Measurements from ENCODE around the gene ACTN2.

Gene ACTN2

DNA sequence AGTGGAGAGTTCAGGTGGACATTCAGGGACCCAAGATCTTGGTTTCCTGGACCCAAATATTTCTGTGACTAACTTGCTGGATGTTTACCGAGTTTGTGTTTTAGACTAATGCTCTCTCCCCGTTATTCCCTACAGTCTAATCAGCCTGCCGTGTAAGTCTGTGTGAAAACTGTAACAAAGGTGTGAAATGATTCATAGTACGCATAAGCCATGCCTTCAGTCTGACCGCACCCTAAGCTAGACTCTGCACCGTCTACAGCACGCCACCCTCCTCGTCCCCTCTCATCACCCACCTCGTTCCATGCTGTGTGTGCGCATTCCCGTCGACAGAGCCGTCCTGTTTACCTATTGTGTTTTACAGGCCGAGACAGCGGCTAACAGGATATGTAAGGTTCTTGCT, 50.5 kb downstream of the ACTN2 start:
- H3K9me3 Mint-ChIP-seq: no peaks in the 10 kb centered on the region
- peaks cover 2% of the 10 kb centered on the region for H3K4me1 Mint-ChIP-seq
- no peak for ATAC-seq (ENCODE audit: low read depth)

DNA sequence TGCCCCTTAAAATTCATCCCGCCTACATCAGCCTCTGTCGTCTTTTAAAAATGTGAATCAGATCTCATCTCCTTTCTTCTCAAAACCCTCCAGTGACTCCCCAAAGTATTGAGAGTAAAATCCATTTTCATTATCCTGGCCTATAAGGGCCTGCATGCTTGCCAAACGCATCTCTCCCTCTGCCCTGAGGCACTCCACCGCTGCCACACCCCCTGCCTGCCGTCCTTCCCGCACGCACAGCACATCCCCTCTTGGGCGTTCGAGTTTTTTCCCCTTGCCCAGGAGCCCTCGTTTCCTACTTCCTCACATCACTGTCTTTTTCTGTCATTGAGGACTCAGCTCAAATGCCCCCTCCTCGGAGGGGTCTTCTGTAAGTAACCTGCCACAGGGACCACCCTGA, 55.5 kb downstream of the ACTN2 start:
- peaks cover 3% of the 10 kb centered on the region for H3K36me3 Mint-ChIP-seq
- no peaks in the 10 kb centered on the region for H3K9me3 Mint-ChIP-seq
- no peak overlapping the region for H3K4me3 Mint-ChIP-seq
- ATAC-seq (ENCODE audit: low read depth) (no peak), DNase-seq (ENCODE audit: low spot score in 2 of 2) (no peak)
- H3K4me1 Mint-ChIP-seq: no peaks in the 10 kb centered on the region
- H3K27ac Mint-ChIP-seq: no peak overlapping the region
- H3K27me3 Mint-ChIP-seq: peaks cover 17% of the 10 kb centered on the region

More for the DNA sequence above, 50.5 kb downstream of the ACTN2 start:
- Mint-ChIP-seq H3K27ac (no peak overlapping the region), H3K36me3 (peaks cover 3% of the 10 kb centered on the region), H3K4me3 (no peak overlapping the region), H3K27me3 (peaks cover 13% of the 10 kb centered on the region)
- DNase-seq (ENCODE audit: low spot score in 2 of 2): no peak

DNA sequence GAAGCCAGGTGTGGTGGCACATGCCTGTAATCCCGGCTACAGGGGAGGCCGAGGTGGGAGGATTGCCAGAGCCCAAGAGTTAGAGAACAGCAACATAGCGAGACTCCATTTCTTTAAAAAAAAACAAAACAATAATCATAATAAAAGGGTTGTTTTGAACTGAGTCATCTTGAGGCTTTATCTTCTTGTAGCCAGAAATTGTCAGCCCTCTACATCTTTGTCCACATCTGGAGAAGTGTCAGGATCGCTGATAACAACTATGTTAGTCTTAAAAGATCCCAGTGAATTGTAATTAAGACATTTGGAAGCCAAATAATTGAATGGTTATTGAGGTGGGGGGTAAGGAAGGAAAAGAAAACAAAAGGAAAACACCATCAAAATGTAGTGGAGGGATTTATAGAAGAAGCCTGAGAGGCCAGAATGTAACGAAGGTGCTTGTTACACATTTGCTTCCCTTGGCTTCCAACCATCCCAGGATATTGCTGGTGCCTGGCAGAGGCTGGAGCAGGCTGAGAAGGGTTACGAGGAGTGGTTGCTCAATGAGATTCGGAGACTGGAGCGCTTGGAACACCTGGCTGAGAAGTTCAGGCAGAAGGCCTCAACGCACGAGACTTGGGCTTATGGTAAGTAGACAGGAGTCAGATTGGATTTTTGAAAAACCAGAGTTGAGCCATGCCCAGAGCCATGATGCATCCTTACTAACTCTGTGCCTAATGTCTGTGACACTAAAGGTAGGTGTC, 56.3 kb downstream of the ACTN2 start:
- Mint-ChIP-seq H3K36me3 (peaks cover 3% of the 10 kb centered on the region), H3K4me3 (no peak overlapping the region), H3K9me3 (no peaks in the 10 kb centered on the region), H3K27ac (no peak overlapping the region), H3K4me1 (no peaks in the 10 kb centered on the region), H3K27me3 (peaks cover 15% of the 10 kb centered on the region)
- DNase-seq (ENCODE audit: low spot score in 2 of 2) (no peak), ATAC-seq (ENCODE audit: low read depth) (no peak)

DNA sequence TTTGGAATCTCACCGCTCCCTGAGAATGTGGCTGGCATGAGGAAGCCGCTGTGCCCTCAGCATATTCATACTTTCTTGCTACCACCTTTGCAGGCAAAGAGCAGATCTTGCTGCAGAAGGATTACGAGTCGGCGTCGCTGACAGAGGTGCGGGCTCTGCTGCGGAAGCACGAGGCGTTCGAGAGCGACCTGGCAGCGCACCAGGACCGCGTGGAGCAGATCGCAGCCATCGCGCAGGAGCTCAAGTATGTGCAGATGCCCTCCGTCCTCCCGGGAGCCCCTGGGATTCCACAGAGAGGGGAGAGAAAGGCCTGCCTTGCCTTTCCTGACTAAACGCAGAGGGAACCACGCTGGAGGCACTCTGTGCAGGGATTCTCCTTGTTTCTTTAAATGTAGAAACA, 58.2 kb downstream of the ACTN2 start:
- H3K36me3 Mint-ChIP-seq: peaks cover 3% of the 10 kb centered on the region
- ATAC-seq (ENCODE audit: low read depth) (no peak), DNase-seq (ENCODE audit: low spot score in 2 of 2) (no peak)
- no peak overlapping the region for H3K27ac Mint-ChIP-seq
- no peaks in the 10 kb centered on the region for H3K9me3 Mint-ChIP-seq
- no peak overlapping the region for H3K4me3 Mint-ChIP-seq
- H3K4me1 Mint-ChIP-seq: no peaks in the 10 kb centered on the region
- peaks cover 16% of the 10 kb centered on the region for H3K27me3 Mint-ChIP-seq

DNA sequence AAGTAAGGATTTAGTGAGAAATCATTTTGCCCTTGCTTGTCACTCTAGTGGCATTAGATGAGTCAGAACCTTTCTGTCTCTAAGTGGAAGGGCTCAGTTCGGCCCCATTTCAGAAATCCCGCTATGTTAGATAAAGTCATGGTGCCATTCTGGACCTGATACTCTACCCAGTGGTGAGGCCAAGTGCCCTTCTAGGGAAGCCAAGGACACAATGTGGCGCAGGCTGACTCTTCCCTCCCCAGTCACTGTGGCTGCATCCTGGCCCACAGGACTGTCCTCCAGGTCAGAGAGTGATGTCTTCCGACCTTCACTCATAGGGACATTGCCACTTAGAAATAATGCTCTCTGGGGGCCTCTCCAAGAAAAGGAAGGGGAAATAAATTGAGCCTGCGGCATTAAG, 60.5 kb downstream of the ACTN2 start:
- no peak overlapping the region for H3K4me3 Mint-ChIP-seq
- no peaks in the 10 kb centered on the region for H3K9me3 Mint-ChIP-seq
- H3K4me1 Mint-ChIP-seq: no peaks in the 10 kb centered on the region
- no peaks in the 10 kb centered on the region for H3K36me3 Mint-ChIP-seq
- DNase-seq (ENCODE audit: low spot score in 2 of 2) (no peak), ATAC-seq (ENCODE audit: low read depth) (no peak)
- no peak overlapping the region for H3K27ac Mint-ChIP-seq
- peaks cover 12% of the 10 kb centered on the region for H3K27me3 Mint-ChIP-seq

DNA sequence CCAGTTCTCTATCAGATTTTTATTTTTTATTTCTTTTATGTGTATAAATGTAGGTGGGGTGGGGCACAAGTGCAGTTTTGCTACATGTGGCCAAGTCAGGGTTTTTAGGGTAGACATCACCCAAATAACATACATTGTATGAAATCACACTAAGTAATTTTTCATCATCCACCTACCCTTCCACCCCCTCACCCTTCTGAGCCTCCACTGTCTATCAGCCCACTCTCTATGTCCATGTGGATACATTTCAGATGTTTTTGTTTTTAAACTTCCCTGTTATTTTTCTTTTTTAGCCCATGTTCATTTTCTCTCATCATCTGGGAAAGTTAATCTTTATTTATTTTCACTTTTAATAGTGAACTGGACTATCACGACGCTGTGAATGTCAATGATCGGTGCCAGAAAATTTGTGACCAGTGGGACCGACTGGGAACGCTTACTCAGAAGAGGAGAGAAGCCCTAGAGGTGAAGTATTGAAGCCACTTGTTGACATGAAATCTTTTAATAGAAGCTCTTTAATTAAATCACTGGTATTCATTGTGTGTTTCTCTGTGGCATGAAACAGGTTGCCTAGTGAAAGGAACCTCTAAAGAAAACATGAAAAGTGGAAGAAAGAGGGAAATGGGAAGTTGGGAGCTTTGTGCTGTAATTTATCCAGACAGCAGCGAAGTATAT, 61.1 kb downstream of the ACTN2 start:
- no peak overlapping the region for H3K4me3 Mint-ChIP-seq
- ATAC-seq (ENCODE audit: low read depth): no peak
- no peaks in the 10 kb centered on the region for H3K4me1 Mint-ChIP-seq
- DNase-seq (ENCODE audit: low spot score in 2 of 2): no peak
- no peaks in the 10 kb centered on the region for H3K36me3 Mint-ChIP-seq
- H3K27me3 Mint-ChIP-seq: peaks cover 10% of the 10 kb centered on the region
- no peak overlapping the region for H3K27ac Mint-ChIP-seq
- H3K9me3 Mint-ChIP-seq: no peaks in the 10 kb centered on the region

DNA sequence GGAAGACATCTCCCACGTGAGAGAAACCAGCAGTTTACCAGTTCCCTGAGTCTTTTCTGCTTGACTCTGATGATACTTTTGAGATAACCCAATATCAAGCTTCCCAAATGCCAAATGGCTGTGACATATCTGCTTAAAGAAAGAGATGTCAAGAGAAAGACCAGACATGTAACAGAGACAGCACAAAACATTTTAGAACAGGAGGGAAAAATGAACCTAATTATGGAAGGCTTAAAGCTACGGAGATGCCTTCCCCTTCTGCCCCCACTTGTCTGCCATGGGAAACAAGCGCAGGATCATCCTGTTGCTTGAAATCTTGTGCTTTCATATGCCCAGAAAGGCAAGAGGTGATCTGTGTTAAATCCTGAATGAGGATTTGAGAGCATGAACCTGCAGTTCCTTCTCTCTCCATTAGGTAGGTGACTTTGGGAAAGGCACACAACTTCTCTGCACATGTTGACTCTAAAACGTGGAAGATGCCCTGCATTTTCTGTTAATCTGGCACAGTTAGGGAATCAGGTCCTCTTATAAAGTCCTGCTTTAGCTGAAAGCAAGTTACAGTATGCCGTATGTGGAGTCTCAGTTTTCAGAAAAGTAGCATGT, 62.1 kb downstream of the ACTN2 start:
- Mint-ChIP-seq H3K4me1 (no peaks in the 10 kb centered on the region), H3K4me3 (no peak overlapping the region), H3K27ac (no peak overlapping the region), H3K27me3 (peaks cover 7% of the 10 kb centered on the region), H3K9me3 (no peaks in the 10 kb centered on the region), H3K36me3 (no peaks in the 10 kb centered on the region)
- ATAC-seq (ENCODE audit: low read depth) (no peak), DNase-seq (ENCODE audit: low spot score in 2 of 2) (no peak)

DNA sequence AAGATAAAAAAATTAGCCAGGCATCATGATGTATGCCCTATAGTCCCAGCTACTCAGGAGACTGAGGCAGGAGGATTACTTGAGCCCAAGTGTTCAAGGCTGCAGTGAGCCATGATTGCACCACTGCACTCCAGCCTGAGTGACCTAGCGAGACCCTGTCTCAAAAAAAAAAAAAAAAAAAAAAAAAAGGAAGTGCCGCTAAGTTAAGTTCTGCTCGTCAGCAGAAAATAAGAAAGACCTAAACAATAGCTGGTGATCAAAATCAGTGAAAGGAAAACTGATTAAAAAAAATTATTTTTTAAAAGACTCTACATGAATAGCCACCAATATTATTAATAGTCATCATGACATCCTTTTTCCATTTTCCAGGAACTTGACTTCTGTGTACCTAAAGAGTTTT, 64.6 kb downstream of the ACTN2 start:
- no peaks in the 10 kb centered on the region for H3K36me3 Mint-ChIP-seq
- no peaks in the 10 kb centered on the region for H3K4me1 Mint-ChIP-seq
- H3K4me3 Mint-ChIP-seq: no peak overlapping the region
- no peaks in the 10 kb centered on the region for H3K9me3 Mint-ChIP-seq
- peaks cover 7% of the 10 kb centered on the region for H3K27me3 Mint-ChIP-seq
- DNase-seq (ENCODE audit: low spot score in 2 of 2) (no peak), ATAC-seq (ENCODE audit: low read depth) (no peak)
- no peak overlapping the region for H3K27ac Mint-ChIP-seq

DNA sequence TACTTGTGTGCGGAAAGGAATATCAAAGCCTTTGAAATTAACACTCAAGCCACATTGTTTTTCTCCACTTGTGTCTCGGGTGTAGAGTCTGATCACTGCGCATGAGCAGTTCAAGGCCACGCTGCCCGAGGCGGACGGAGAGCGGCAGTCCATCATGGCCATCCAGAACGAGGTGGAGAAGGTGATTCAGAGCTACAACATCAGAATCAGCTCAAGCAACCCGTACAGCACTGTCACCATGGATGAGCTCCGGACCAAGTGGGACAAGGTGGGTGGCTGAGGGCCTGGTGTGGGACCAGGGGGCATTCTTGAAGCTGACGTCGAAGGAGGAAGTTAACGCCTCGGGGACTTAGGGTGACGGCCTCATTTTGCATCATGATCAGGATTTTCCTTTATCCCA, 65.1 kb downstream of the ACTN2 start:
- Mint-ChIP-seq H3K4me1 (no peaks in the 10 kb centered on the region), H3K27me3 (peaks cover 7% of the 10 kb centered on the region), H3K27ac (no peak overlapping the region), H3K4me3 (no peak overlapping the region), H3K36me3 (no peaks in the 10 kb centered on the region), H3K9me3 (no peaks in the 10 kb centered on the region)
- no peak for ATAC-seq (ENCODE audit: low read depth)
- no peak for DNase-seq (ENCODE audit: low spot score in 2 of 2)

DNA sequence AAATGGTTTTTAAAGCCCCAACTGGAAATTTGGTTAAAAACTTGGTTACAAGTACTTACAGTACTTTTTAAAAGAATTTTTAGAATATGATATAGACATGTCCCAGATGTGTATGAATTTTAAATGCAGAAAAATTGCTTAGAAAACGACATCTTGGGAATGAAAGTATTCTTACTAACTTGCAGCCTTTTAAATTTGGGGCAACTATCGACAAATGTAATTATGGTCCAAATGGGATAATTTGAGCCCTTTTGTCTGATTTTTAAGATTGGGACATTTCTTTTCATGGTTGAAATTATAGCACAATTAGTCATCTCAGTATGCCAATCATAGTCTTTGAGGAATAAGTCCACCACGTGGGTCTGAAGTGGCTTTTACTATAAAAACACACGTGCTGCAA, 65.6 kb downstream of the ACTN2 start:
- ATAC-seq (ENCODE audit: low read depth) (no peak), DNase-seq (ENCODE audit: low spot score in 2 of 2) (no peak)
- H3K36me3 Mint-ChIP-seq: no peaks in the 10 kb centered on the region
- H3K27me3 Mint-ChIP-seq: peaks cover 7% of the 10 kb centered on the region
- no peak overlapping the region for H3K4me3 Mint-ChIP-seq
- H3K9me3 Mint-ChIP-seq: no peaks in the 10 kb centered on the region
- H3K27ac Mint-ChIP-seq: no peak overlapping the region
- H3K4me1 Mint-ChIP-seq: no peaks in the 10 kb centered on the region

DNA sequence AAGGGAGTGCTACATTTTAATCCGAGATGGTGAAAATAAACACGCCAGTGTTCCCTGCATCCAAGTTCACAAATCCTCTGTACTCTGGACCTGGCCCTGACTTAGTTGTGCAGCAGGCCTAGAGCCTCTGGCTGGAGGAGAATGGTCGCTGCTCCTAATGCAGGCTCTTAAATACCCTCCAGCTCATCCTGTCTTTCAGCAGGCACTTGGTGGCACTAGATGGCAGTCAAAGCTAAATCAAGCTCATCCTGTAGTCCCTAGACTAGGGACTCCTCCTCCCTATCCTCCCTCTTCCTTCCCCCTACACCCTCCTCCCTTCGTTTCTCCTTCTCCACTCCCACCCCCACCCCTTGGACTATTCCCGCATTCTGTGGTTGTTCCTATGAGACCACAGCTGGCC, 67.2 kb downstream of the ACTN2 start:
- DNase-seq (ENCODE audit: low spot score in 2 of 2) (no peak), ATAC-seq (ENCODE audit: low read depth) (no peak)

DNA sequence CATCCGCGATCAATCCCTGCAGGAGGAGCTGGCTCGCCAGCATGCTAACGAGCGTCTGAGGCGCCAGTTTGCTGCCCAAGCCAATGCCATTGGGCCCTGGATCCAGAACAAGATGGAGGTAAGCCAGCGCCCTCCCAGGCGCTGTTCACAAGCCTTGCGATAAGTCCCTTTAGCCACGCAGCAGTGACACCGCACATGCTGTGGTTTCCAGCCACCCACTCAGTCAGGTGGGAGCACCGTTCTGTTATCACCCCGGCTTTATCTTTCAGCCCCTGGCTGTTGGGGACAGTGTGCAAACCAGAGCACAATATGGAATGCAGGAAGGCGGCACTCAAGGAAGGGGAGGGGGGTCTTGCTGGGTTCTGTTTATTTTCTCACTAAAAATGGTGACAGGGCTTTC, 67.7 kb downstream of the ACTN2 start:
- no peak for DNase-seq (ENCODE audit: low spot score in 2 of 2)
- no peak overlapping the region for H3K4me3 Mint-ChIP-seq
- H3K27me3 Mint-ChIP-seq: peaks cover 6% of the 10 kb centered on the region
- H3K4me1 Mint-ChIP-seq: no peaks in the 10 kb centered on the region
- H3K36me3 Mint-ChIP-seq: no peaks in the 10 kb centered on the region
- no peak for ATAC-seq (ENCODE audit: low read depth)
- H3K27ac Mint-ChIP-seq: no peak overlapping the region
- no peaks in the 10 kb centered on the region for H3K9me3 Mint-ChIP-seq

More for the DNA sequence above, 67.2 kb downstream of the ACTN2 start:
- Mint-ChIP-seq H3K4me1 (no peaks in the 10 kb centered on the region), H3K4me3 (no peak overlapping the region), H3K27ac (no peak overlapping the region), H3K9me3 (no peaks in the 10 kb centered on the region), H3K27me3 (peaks cover 6% of the 10 kb centered on the region), H3K36me3 (no peaks in the 10 kb centered on the region)

DNA sequence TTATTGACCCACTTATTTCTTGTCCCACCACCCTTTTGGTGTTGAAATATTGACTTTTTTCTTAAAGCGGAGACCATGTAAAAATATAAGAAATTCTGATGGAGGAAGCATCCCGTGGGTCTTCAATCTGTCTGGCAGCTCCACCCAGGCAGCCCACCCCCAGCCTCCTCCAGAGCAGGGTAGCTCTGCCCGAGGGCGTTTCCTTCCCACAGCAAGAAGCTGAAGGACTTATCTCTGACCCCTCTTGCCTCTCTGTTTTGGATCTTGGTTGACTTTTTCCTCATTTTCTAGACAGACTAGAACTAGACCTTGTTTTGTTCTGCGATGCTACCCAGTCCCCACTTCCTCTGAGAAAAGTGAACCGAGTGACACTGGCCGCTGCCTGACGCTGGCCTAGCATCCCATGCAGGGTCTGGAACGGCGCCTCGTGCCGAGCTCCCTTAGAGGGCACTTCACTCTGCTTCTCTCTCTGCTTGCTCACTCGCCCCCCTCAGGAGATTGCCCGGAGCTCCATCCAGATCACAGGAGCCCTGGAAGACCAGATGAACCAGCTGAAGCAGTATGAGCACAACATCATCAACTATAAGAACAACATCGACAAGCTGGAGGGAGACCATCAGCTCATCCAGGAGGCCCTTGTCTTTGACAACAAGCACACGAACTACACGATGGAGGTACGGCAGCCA, 68.4 kb downstream of the ACTN2 start:
- Mint-ChIP-seq H3K27me3 (peaks cover 6% of the 10 kb centered on the region), H3K4me1 (peaks cover 3% of the 10 kb centered on the region), H3K36me3 (no peaks in the 10 kb centered on the region), H3K9me3 (no peaks in the 10 kb centered on the region), H3K27ac (no peak overlapping the region), H3K4me3 (no peak overlapping the region)
- DNase-seq (ENCODE audit: low spot score in 2 of 2) (no peak), ATAC-seq (ENCODE audit: low read depth) (no peak)

DNA sequence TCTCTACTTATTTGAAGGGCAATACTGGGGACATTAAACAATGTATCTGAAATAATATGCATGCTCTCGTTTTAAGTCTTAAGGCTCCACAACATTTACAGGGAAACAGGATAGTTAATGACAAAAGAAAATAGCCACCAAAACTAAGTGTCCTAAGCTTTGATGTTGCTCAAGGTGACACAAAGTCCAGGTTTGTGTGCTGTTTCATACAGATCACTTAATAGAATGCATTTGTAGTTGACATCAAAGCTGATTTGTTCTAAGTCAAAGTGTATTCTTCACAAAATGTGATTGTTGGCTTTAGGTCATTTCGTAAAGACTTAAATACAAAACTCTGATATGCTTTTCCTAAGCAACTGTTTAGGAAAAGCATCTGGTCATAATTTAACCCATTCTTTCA, 71.3 kb downstream of the ACTN2 start:
- no peak for ATAC-seq (ENCODE audit: low read depth)
- DNase-seq (ENCODE audit: low spot score in 2 of 2): no peak
- Mint-ChIP-seq H3K4me3 (no peak overlapping the region), H3K4me1 (peaks cover 3% of the 10 kb centered on the region), H3K36me3 (no peaks in the 10 kb centered on the region), H3K27ac (no peak overlapping the region), H3K27me3 (no peaks in the 10 kb centered on the region), H3K9me3 (no peaks in the 10 kb centered on the region)

Data from memory B cell (primary cell).